Measurements from ENCODE around the gene FIGN.

DNA sequence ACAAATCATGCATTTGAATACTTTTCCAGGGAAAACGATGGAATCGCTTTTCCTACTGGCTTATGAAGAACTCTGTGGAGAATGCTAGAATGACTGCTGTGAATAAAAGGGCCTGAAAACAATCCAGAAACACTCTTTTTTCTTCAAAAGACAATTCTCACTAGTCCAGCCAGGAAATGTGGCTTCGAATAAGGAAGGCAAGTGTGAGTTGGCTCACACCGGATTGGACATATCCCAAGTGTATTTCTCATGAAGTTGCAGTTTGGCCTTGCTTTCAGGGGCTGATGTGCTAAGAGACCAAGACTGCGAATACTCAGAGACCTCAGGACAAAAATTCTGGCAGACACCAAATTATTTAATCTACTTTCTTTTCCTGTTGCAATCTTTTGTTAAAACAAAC lies 54.1 kb downstream of the FIGN start:
- TF ChIP-seq, protein P1, sequence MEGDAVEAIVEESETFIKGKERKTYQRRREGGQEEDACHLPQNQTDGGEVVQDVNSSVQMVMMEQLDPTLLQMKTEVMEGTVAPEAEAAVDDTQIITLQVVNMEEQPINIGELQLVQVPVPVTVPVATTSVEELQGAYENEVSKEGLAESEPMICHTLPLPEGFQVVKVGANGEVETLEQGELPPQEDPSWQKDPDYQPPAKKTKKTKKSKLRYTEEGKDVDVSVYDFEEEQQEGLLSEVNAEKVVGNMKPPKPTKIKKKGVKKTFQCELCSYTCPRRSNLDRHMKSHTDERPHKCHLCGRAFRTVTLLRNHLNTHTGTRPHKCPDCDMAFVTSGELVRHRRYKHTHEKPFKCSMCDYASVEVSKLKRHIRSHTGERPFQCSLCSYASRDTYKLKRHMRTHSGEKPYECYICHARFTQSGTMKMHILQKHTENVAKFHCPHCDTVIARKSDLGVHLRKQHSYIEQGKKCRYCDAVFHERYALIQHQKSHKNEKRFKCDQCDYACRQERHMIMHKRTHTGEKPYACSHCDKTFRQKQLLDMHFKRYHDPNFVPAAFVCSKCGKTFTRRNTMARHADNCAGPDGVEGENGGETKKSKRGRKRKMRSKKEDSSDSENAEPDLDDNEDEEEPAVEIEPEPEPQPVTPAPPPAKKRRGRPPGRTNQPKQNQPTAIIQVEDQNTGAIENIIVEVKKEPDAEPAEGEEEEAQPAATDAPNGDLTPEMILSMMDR (IDR thresholded peaks at IDR 0.05; ENCODE audit: low read length) = no peak
- TF ChIP-seq EZH2 (IDR thresholded peaks at IDR 0.05; ENCODE audit: borderline replicate concordance, low read length) = no peak
